Stomach (tissue), 4 donors: Measurements from ENCODE around the gene SEMA5B.

Experiments used
- CTCF ChIP-seq, 7 experiments: fragments of 450-650 bp in 4 of 7; fragments of 200-600 bp in 3 of 7; sonication (generic) in 3 of 7; IDR thresholded peaks; one replicate each; pipeline ENCODE4 v1.5.1; 2016 to 2019; ENCODE audit warnings: antibody characterized with exemption in 7 of 7, control low read depth in 2 of 7, mild to moderate bottlenecking in 1 of 7
- POLR2A ChIP-seq, 4 donors: fragments of 450-650 bp; IDR thresholded peaks; one replicate each; pipeline ENCODE4 v1.6.1; 2016; ENCODE audit warnings: antibody characterized with exemption in 4 of 4, control low read depth in 2 of 4, mild to moderate bottlenecking in 1 of 4, moderate library complexity in 1 of 4
- POLR2AphosphoS5 ChIP-seq, 3 donors: sonication (generic); formaldehyde crosslinking; IDR thresholded peaks; one replicate each; pipeline ENCODE4 v1.6.1; 2016; ENCODE audit warnings: antibody characterized with exemption in 3 of 3

DNA sequence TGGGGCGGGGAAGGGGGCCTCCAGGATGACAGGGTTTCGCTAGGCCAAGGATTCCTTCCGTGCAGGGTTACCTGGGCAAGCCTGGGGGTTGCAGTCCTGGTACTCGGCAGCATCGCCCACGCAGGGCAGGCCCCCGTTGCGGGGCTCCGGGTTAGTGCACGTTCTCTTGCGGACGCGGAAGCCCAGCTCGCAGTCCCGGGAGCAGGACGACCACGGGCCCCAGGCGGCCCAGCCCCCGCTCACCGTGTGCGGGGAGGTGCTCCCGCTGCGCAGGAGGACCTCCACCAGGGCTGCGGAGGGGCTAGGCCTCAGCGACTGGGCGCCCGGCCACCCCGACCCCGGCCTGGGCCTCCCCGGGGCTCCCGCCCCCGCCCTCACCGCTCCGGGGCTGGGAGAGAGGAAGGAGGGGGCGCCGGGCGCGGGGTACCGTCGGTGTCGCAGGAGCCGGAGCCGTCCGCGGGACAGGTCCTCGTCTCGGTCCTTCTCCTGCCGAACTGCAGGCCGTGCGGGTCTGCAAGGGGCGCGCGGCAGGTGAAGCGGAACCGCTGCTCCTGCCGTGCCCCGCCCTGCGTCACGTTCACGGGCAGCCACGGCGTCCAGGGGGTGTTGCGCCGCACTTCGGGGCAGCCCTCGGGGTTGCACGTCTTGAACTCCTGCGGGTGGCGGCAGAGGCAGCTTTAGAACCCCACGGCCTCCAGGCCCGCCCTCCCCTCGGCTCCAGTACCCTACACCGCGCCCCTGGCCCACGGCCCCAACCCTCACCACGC lies 114.6 kb downstream of the SEMA5B start:
- TF ChIP-seq CTCF (IDR thresholded peaks at IDR 0.05) (no peak), POLR2A (IDR thresholded peaks at IDR 0.05) (no peak), POLR2AphosphoS5 (IDR thresholded peaks at IDR 0.05) (no peak)
